Upper lobe of left lung (tissue), 4 donors: ENCODE data around the gene TBX1.

Experiments used
- CTCF ChIP-seq, 6 experiments: fragments of 450-650 bp in 4 of 6; fragments of 200-600 bp in 2 of 6; sonication (generic) in 2 of 6; IDR thresholded peaks; one replicate each; pipeline ENCODE4 v1.5.1; 2016 to 2019; ENCODE audit warnings: antibody characterized with exemption in 6 of 6
- EP300 ChIP-seq, 4 donors: sonication (generic); formaldehyde crosslinking; IDR thresholded peaks; one replicate each; pipeline ENCODE4 v1.5.1; 2017; ENCODE audit warnings: antibody characterized with exemption in 4 of 4, control low read depth in 2 of 4
- POLR2A ChIP-seq, 4 donors: fragments of 450-650 bp; IDR thresholded peaks; one replicate each; pipeline ENCODE4 v1.5.1; 2016 to 2017; ENCODE audit warnings: antibody characterized with exemption in 4 of 4, mild to moderate bottlenecking in 2 of 4
- POLR2AphosphoS5 ChIP-seq, 2 donors: sonication (generic); formaldehyde crosslinking; IDR thresholded peaks; one replicate each; pipeline ENCODE4 v1.5.1; 2017; ENCODE audit warnings: antibody characterized with exemption in 2 of 2

GRCh38 chr22:19735665-19736510, 24.7 kb upstream of the TBX1 start:
- TF ChIP-seq CTCF (IDR thresholded peaks at IDR 0.05) (no peak), POLR2AphosphoS5 (IDR thresholded peaks at IDR 0.05) (no peak), EP300 (IDR thresholded peaks at IDR 0.05) (no peak), POLR2A (IDR thresholded peaks at IDR 0.05) (no peak)
